OCI-LY3 (cell line): ENCODE data around the gene CPNE8.

ENCODE experiments used
- EZH2phosphoT487 ChIP-seq: fragments of 200-600 bp; shearing (Covaris generic); IDR thresholded peaks from 2 replicates; pipeline ENCODE4 v1.6.1; 2018; ENCODE audit warnings: antibody characterized with exemption, mixed run types, low read depth
- TF ChIP-seq, protein P1 (sequence below): fragments of 200-600, 300-600 bp; sonication (generic); IDR thresholded peaks from 2 replicates; pipeline ENCODE4 v1.5.1; 2014; ENCODE audit warnings: antibody characterized with exemption, low read length, low read depth

DNA sequence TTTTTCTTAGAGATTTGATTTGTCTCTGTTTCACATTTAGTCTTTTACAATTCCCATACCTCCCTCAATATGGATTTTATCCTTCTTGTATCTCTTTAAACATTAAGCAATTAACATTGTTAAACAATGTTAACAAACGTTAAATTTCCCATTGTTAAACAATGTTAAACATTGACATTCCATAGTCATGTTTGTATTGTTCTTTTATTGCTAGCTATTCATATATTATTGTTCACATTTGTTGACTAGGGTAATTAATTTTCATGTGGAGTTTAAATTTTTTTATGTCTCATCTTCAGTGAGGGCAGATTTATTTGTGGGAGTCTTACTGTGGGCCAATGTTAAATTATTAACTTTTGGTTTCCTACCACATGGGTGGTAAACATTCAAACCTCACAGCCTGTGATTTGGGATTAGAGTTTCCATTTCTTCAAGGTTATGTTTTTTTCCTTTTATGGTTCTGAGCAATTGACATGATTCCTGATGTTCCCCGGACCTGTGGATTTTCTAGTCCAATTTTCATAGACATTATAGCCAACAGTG lies 294.5 kb downstream of the CPNE8 start:
- TF ChIP-seq, protein P1, sequence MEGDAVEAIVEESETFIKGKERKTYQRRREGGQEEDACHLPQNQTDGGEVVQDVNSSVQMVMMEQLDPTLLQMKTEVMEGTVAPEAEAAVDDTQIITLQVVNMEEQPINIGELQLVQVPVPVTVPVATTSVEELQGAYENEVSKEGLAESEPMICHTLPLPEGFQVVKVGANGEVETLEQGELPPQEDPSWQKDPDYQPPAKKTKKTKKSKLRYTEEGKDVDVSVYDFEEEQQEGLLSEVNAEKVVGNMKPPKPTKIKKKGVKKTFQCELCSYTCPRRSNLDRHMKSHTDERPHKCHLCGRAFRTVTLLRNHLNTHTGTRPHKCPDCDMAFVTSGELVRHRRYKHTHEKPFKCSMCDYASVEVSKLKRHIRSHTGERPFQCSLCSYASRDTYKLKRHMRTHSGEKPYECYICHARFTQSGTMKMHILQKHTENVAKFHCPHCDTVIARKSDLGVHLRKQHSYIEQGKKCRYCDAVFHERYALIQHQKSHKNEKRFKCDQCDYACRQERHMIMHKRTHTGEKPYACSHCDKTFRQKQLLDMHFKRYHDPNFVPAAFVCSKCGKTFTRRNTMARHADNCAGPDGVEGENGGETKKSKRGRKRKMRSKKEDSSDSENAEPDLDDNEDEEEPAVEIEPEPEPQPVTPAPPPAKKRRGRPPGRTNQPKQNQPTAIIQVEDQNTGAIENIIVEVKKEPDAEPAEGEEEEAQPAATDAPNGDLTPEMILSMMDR: no peak
- no peak for TF ChIP-seq EZH2phosphoT487
